Neural cell (in vitro differentiated cells): ENCODE measurements around the gene CDK11B. TPM values are rescaled to one million over a fixed set of nuclear protein-coding genes. Genes with fewer than 3 reads are reported as not detected.

Source experiments
- H2AFZ ChIP-seq: fragments of 200-600, 300-800 bp; sonication (generic), shearing (Covaris generic); 2 replicates; pipeline ENCODE4 v1.6.0; 2014; ENCODE audit warnings: low read depth, mild to moderate bottlenecking, antibody characterized with exemption, low read length, moderate library complexity
- H3F3A ChIP-seq: fragments of 200-600 bp; shearing (Covaris generic); 2 replicates; pipeline ENCODE4 v1.6.1; 2016; ENCODE audit warnings: mild to moderate bottlenecking, moderate library complexity, mixed read lengths, antibody characterized with exemption, low read length; ENCODE audit not compliant: insufficient read depth, poor library complexity, severe bottlenecking
- H3K27ac ChIP-seq: fragments of 200-600, 300-800 bp; sonication (generic), shearing (Covaris generic); 2 replicates; pipeline ENCODE4 v1.5.1; 2014; ENCODE audit warnings: mild to moderate bottlenecking, low read length, moderate library complexity
- H3K27me3 ChIP-seq: fragments of 300-800, 200-600 bp; sonication (generic), shearing (Covaris generic); 2 replicates; pipeline ENCODE4 v1.6.0; 2014; ENCODE audit warnings: mild to moderate bottlenecking, low read depth, low read length, moderate library complexity; ENCODE audit not compliant: insufficient read depth
- H3K36me3 ChIP-seq: fragments of 300-800, 200-600 bp; sonication (generic), shearing (Covaris generic); 2 replicates; pipeline ENCODE4 v1.5.1; 2014; ENCODE audit warnings: mild to moderate bottlenecking, antibody characterized with exemption, low read length, moderate library complexity; ENCODE audit not compliant: insufficient read depth
- H3K4me2 ChIP-seq: fragments of 300-800, 200-600 bp; sonication (generic), shearing (Covaris generic); 2 replicates; pipeline ENCODE4 v1.6.0; 2014; ENCODE audit warnings: mild to moderate bottlenecking, low read length
- H3K4me3 ChIP-seq: fragments of 300-800, 200-600 bp; sonication (generic), shearing (Covaris generic); 2 replicates; pipeline ENCODE4 v1.5.1; 2014; ENCODE audit warnings: mild to moderate bottlenecking, low read length, moderate library complexity
- H3K79me2 ChIP-seq: fragments of 200-600 bp; shearing (Covaris generic); replicated peaks from 2 replicates; pipeline ENCODE4 v1.6.0; 2014; ENCODE audit warnings: mild to moderate bottlenecking, low read length, moderate library complexity; ENCODE audit not compliant: insufficient read depth
- H3K9ac ChIP-seq: fragments of 300-800, 200-600 bp; sonication (generic), shearing (Covaris generic); 2 replicates; pipeline ENCODE4 v1.6.1; 2016; ENCODE audit warnings: mild to moderate bottlenecking, low read length, mixed read lengths
- H3K9me2 ChIP-seq: fragments of 200-600 bp; shearing (Covaris generic); 2 replicates; pipeline ENCODE4 v1.6.1; 2016; ENCODE audit warnings: mild to moderate bottlenecking, low read length, mixed read lengths; ENCODE audit not compliant: insufficient read depth
- H3K9me3 ChIP-seq: fragments of 200-600, 300-800 bp; sonication (generic), shearing (Covaris generic); 2 replicates; pipeline ENCODE4 v1.6.1; 2016; ENCODE audit warnings: mild to moderate bottlenecking, mixed run types, low read length, moderate library complexity, mixed read lengths
- H4K20me1 ChIP-seq: fragments of 200-600 bp; shearing (Covaris generic); 2 replicates; pipeline ENCODE4 v1.6.1; 2016; ENCODE audit warnings: mild to moderate bottlenecking, mixed run types; ENCODE audit not compliant: insufficient read depth
- EP300 ChIP-seq: fragments of 450-650 bp; conservative IDR thresholded peaks from 2 replicates; pipeline ENCODE4 v1.6.1; 2014; ENCODE audit warnings: antibody characterized with exemption, mild to moderate bottlenecking, moderate library complexity; ENCODE audit not compliant: poor library complexity, severe bottlenecking
- EZH2 ChIP-seq: fragments of 200-600, 300-800 bp; shearing (Covaris generic), sonication (generic); IDR thresholded peaks from 2 replicates; pipeline ENCODE4 v1.6.1; 2014; ENCODE audit warnings: antibody characterized with exemption, low read length, borderline replicate concordance, mild to moderate bottlenecking; ENCODE audit not compliant: insufficient read depth, poor library complexity, severe bottlenecking
- MXI1 ChIP-seq: fragments of 450-650 bp; conservative IDR thresholded peaks from 2 replicates; pipeline ENCODE4 v1.6.1; 2014; ENCODE audit warnings: antibody characterized with exemption, mild to moderate bottlenecking; ENCODE audit not compliant: poor library complexity, severe bottlenecking
- POLR2AphosphoS5 ChIP-seq: IDR thresholded peaks from 2 replicates; pipeline ENCODE4 v1.6.1; 2012
- RAD21 ChIP-seq: fragments of 450-650 bp; conservative IDR thresholded peaks from 2 replicates; pipeline ENCODE4 v1.6.1; 2014; ENCODE audit warnings: antibody characterized with exemption, mild to moderate bottlenecking, moderate library complexity
- REST ChIP-seq: IDR thresholded peaks from 2 replicates; pipeline ENCODE4 v1.6.1; 2012; ENCODE audit warnings: borderline replicate concordance
- SMC3 ChIP-seq: fragments of 450-650 bp; conservative IDR thresholded peaks from 2 replicates; pipeline ENCODE4 v1.6.1; 2014; ENCODE audit warnings: antibody characterized with exemption, mild to moderate bottlenecking, moderate library complexity; ENCODE audit not compliant: poor library complexity
- TAF1 ChIP-seq: IDR thresholded peaks from 2 replicates; pipeline ENCODE4 v1.6.1; 2012; ENCODE audit warnings: low read depth
- polyA plus RNA-seq: library from polyadenylated mRNA; depleted of rRNA; stranded (reverse); fragments of >200 nt; gene quantifications from 2 replicates; pipeline ENCODE4 v1.2.3, GENCODE V29; 2014
- TF ChIP-seq, protein P1 (sequence below): fragments of 450-650 bp; IDR thresholded peaks from 2 replicates; pipeline ENCODE4 v1.5.1; 2014; ENCODE audit warnings: antibody characterized with exemption, mild to moderate bottlenecking, moderate library complexity; ENCODE audit not compliant: poor library complexity, severe bottlenecking

The CDK11B gene
- polyA plus RNA-seq, 1 donor from 2014 or later, result 9.6 TPM

DNA sequence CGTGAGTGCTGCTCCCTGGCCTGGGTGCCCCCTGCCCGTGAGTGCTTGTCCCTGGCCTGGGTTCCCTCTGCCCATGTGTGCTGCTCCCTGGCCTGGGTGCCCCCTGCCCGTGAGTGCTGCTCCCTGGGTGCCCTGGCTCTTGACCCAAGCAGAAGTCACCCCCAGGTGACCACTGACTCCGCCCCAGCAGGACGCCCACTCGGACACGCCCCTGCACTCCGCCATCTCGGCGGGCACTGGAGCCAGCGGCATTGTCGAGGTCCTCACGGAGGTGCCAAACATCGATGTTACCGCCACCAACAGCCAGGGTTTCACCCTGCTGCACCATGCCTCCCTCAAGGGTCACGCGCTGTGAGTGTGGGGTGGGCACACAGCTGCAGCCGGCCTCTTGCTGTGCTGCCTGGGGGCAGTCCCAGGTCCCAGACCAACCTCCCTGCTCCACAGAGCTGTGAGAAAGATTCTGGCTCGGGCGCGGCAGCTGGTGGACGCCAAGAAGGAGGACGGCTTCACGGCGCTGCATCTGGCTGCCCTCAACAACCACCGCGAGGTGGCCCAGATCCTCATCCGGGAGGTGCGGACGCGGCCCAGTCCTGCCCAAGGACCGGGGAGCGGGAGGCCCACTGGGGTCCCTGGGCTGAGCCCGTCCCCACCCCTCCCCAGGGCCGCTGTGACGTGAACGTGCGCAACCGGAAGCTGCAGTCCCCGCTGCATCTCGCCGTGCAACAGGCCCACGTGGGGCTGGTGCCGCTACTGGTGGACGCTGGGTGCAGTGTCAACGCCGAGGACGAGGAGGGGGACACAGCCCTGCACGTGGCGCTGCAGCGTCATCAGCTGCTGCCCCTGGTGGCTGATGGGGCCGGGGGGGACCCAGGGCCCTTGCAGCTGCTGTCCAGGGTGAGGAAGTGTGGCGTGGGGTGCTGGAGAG, 30.7 kb downstream of the CDK11B start:
- Histone ChIP-seq H3K9me2 (no peaks in the 10 kb centered on the region), H3K9me3 (no peaks in the 10 kb centered on the region), H3K9ac (no peak overlapping the region), H2AFZ (no peak overlapping the region), H3K4me3 (no peak overlapping the region), H3F3A (no peaks in the 10 kb centered on the region), H3K27me3 (peaks cover 13% of the 10 kb centered on the region), H3K27ac (no peak overlapping the region), H3K36me3 (peaks cover 3% of the 10 kb centered on the region), H4K20me1 (no peaks in the 10 kb centered on the region), H3K4me2 (no peak overlapping the region), H3K79me2 (no peaks in the 10 kb centered on the region)
- TF ChIP-seq, protein P1, sequence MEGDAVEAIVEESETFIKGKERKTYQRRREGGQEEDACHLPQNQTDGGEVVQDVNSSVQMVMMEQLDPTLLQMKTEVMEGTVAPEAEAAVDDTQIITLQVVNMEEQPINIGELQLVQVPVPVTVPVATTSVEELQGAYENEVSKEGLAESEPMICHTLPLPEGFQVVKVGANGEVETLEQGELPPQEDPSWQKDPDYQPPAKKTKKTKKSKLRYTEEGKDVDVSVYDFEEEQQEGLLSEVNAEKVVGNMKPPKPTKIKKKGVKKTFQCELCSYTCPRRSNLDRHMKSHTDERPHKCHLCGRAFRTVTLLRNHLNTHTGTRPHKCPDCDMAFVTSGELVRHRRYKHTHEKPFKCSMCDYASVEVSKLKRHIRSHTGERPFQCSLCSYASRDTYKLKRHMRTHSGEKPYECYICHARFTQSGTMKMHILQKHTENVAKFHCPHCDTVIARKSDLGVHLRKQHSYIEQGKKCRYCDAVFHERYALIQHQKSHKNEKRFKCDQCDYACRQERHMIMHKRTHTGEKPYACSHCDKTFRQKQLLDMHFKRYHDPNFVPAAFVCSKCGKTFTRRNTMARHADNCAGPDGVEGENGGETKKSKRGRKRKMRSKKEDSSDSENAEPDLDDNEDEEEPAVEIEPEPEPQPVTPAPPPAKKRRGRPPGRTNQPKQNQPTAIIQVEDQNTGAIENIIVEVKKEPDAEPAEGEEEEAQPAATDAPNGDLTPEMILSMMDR, result no peak
- TF ChIP-seq EP300 (no peak), POLR2AphosphoS5 (no peak), EZH2 (no peak), REST (no peak), RAD21 (no peak), TAF1 (no peak), SMC3 (no peak), MXI1 (no peak)

GRCh38 chr1:1627261-1627828, 31.5 kb downstream of the CDK11B start:
- no peaks in the 10 kb centered on the region for H3K9me2 ChIP-seq
- TF ChIP-seq MXI1, result no peak
- TF ChIP-seq REST, result no peak
- no peak for TF ChIP-seq RAD21
- TF ChIP-seq, protein P1, result no peak
- TF ChIP-seq POLR2AphosphoS5, result no peak
- no peak for TF ChIP-seq EP300
- TF ChIP-seq SMC3, result no peak
- TF ChIP-seq EZH2, result no peak
- no peaks in the 10 kb centered on the region for H3K9me3 ChIP-seq
- H3K79me2 ChIP-seq, result no peaks in the 10 kb centered on the region
- no peak overlapping the region for H2AFZ ChIP-seq
- H3K4me3 ChIP-seq, result no peak overlapping the region
- no peaks in the 10 kb centered on the region for H4K20me1 ChIP-seq
- no peaks in the 10 kb centered on the region for H3F3A ChIP-seq
- H3K36me3 ChIP-seq, result peaks cover 3% of the 10 kb centered on the region
- no peak overlapping the region for H3K4me2 ChIP-seq
- peaks cover 13% of the 10 kb centered on the region for H3K27me3 ChIP-seq
- no peak overlapping the region for H3K27ac ChIP-seq
- H3K9ac ChIP-seq, result no peak overlapping the region
